Muscle of back (tissue), 11 donors: ENCODE results near the gene COG4. TPM values are rescaled to one million over a fixed set of nuclear protein-coding genes. Genes with fewer than 3 reads are reported as not detected.

Experiments used
- DNase-seq, 3 donors: peaks; one replicate each; pipeline versions ENCODE4 v3.0.0 to v3.0.0-alpha.2; 2013
- polyA plus RNA-seq, 10 donors: library from polyadenylated mRNA; unstranded; fragments of 120-200 nt; gene quantifications; one replicate each; pipeline ENCODE4 v1.2.1, GENCODE V29; 2013; ENCODE audit not compliant: insufficient read length in 10 of 10

Gene COG4
- polyA plus RNA-seq, 10 donors: 32.3 to 46.9 (median 39.8) TPM

DNA sequence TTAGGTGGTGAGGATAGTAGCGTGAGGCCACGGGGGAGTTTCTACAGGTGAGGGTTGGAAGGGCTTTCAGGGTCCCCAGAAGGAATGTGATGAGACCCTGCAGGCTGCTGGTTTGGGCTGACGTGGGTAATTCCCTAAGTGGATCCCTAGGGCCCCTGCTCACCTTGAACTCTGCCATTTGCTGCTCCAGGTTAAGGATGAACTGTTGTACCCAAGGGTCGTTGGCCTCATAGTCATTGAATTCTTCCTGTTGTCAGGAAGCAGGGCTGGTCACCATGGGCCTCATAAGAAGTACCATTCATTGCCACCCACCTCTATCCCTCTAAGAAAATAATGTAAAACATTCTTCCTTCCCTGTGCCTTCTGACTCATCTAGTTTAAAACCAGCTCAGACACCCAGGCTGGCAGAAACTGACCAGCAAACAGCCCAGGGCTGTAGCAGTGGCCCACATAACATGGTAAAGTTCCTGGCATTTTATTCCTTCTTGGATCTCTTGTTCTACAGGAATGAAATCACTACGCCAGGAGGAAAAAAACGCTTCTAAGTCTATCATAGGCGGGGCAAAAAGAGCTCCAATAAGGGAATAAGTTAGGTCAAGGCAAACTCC, 41.3 kb downstream of the COG4 start:
- DNase-seq: no peak

DNA sequence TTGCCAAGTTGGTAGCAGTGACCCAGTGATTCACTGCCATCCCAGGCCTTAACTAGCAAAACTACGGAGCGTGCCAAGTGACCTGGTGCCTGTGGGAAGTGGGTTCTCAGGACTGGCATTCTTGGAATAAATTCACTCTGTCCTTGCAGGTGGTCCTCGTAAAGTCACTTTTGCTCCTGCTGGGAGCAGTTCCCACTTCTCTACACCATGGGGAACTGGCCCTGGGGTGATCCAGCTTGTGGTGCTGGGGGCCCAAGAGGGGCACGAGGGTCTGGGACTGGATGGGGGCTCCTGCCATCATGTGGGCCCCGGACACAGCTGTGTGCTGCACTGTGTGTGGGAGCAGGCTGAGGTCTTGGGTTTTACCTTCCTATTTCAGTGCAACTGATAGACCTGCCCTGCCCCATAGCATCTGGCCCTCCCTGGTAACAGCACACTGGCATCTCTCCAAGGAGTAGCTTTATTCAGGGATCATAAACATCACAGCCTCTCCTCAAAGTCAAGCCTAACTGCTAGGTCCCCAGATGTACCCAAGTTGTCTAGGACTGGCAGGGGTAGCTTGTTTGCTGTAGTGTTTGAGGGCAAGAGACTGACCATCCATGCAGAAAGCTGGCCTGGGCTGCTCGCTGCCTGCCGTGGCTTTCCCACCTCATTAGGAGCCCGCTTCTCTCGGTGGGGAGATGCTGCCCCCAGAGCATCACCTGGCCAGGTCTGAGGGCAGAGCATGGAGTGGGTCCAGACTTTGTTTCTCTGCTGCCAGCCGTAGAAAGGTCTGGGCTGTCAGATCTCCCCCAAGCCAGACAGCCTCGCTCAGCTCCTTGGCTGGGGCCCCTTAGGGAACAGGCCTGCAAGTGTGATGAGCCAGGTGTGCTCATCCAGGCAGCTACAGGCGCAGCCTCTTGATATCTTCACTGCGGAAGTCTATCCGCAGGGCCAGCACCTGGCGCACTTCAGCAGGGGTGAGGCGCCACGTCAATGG, 42.9 kb downstream of the COG4 start:
- no peak for DNase-seq

DNA sequence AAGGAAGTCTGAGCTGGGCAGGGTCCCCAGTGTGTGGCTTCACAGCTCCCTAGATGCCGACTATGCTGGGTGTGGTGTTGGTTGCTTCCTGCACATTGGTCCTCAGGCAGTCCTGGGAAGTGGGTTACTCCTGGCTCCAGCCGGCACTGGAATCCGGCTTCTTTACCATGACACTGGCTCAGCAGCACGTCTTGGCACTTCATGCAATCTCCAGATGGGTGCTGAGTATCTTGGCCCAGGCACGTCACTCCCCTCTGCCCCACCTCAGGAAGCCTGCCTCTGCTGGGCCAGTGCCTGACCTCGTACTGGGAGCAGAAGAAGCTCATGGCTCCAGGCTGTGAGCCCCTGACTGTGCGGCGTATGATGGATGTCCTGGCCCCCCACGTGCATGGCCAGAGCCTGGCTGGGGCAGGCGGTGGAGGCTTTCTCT, 44.4 kb downstream of the COG4 start:
- no peak for DNase-seq

DNA sequence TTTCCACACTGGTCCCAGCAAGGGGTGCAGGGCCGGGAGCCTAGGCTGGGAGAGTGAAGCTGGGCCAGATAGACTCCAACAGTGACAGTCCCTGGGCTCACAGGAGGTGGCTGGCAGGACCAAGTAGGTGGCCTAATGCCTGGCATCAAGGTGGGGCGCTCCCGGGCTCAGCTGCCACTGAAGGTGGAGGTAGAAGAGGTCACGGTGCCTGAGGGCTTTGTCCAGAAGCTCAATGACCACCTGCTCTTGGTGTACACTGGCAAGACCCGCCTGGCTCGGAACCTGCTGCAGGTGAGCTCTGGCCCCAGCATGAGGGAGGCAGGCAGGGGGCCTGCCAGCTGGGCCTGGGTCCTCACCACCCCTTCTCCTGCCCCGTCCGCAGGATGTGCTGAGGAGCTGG, 45.2 kb downstream of the COG4 start:
- no peak for DNase-seq

DNA sequence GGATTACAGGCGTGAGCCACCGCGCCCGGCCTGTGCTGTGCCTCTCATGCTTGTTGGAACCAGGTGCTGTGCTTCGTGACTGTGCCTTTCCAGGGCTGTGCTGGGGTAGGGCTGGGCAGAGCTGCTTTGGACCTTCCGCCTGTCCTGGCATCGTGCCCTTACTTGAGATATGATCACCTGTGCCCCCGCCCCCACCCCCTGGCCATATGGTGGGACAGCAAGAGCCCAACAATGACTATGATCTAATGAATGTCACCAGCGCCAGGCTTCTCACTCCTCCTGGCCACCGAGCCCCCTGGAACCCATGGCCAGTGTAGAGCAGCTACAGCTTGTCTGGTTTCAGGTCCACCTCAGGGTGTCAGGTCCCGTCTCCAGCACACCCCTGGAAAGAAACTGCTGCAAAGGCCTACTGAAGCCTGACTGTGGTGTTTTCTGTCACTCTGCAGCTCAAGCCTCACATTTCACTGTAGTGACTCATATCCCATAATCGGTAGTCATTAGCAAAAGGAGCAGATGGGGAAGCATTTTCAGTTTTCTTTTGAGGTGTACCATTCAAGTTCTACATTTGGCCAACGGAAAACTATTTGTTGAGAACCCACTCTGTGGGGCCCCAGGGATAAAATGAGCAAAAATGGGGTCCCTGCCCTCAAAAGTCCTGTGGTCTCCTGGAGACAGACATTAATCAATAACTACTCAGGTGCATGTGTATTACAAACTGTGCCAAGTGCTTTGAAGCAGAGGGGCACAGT, 46.9 kb downstream of the COG4 start:
- peak in 2 of 3 donors; percentile 25 to 42 for DNase-seq

DNA sequence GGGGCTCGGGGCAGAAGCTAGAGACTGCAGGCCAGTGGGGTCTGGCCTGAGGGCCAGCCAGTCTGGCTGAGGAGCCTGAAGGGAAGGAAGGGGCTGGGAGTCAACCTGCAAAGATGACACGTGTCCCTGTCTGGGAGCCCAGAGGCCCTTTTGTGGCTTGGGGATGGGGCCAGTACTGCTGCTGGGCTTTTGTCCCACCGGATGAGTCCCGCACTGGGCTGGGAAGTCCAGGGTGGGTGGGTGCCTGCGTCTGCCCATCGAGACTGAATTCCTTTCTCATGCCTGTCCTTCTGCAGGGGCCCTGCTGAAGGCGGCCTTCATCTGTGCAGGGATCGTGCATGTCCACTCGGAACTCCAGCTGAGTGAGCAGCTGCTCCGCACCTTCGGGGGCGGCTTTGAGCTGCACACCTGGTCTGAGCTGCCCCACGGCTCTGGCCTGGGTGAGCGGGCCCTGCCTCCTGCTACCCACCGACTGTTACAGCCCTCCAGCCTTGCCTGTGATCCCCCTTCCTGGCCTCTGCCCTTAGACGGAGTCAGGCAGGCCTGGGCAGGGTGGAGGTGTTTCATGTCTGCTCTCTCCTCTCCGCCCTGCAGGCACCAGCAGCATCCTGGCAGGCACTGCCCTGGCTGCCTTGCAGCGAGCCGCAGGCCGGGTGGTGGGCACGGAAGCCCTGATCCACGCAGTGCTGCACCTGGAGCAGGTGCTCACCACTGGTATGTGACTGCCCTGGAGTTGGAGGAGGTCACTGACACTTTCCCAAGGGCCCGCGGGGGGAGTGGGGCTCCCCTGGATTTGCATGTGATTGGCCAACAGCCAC, 48.1 kb downstream of the COG4 start:
- no peak for DNase-seq

DNA sequence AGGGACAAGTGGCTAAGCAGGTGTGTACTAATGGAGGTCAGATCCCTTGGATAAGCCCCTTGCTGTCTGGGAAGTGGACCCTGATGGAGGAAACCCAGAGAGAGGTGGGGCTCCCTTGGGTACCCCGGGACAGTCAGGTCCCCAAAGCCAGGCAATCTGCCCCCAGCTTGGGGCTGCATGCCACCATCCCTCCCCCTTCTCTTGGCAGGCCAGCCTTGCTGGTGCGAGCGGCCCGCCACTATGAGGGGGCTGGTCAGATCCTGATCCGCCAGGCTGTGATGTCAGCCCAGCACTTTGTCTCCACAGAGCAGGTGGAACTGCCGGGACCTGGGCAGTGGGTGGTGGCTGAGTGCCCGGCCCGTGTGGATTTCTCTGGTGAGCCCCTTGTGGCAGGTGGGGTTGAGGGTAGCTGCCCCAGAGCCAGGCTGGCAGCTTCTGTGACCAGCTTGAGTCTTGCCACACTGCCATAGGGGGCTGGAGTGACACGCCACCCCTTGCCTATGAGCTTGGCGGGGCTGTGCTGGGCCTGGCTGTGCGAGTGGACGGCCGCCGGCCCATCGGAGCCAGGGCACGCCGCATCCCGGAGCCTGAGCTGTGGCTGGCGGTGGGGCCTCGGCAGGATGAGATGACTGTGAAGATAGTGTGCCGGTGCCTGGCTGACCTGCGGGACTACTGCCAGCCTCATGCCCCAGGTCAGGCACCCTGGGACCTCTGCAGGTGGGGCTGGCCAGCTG, 48.9 kb downstream of the COG4 start:
- no peak for DNase-seq

DNA sequence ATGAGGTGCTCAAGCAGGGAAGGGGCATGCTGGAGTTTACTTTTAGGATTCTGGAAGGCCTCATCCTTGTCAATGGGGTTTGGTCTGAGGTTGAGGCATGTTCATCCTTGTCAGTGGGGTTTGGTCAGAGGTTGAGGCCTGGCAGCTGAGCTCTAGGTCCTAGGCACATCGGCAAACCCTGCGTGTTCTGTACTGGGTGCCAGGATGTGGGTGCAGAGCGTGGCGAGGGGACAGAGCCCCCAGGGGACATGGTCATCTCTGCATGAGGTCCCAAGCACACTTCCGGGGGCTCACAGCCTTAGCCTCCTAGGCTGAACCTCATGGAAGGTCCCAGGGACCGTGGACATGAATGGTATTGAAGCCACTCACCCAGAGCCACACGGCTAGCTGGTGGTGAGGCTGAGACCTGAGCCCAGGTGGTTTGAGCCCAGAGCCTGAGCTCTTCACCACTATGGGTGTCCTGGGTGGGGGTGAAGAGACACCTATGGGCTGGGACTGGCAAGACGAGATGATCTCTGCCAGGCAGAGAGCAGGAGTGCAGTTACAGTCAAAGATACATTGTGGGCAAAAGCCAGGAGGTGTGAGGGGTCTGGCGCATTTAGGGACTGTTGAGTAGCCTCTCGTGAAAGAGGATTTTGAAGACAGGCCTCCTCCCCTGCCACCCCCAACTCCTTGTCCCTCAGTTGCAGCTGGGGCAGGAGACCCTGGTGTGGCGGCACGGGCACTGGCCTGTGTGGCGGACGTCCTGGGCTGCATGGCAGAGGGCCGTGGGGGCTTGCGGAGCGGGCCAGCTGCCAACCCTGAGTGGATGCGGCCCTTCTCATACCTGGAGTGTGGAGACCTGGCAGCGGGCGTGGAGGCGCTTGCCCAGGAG, 49.7 kb downstream of the COG4 start:
- DNase-seq: no peak

DNA sequence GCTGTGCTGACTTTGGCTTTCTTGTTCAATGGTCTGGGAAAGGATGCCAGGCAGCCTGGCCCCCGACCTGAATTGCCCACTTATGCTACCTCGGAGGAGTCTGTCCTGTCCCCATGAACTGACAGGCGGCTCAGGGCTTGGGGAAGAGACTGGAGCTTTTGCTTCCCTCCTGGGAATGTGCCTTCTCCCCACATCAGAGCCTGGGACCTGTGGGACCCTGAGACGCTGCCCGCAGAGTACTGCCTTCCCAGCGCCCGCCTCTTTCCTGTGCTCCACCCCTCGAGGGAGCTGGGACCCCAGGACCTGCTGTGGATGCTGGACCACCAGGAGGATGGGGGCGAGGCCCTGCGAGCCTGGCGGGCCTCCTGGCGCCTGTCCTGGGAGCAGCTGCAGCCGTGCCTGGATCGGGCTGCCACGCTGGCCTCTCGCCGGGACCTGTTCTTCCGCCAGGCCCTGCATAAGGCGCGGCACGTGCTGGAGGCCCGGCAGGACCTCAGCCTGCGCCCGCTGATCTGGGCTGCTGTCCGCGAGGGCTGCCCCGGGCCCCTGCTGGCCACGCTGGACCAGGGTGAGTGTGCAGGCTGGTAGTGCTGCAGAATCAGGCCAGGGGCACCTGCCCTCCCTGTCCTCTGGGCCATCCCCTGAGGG, 50.4 kb downstream of the COG4 start:
- no peak for DNase-seq

DNA sequence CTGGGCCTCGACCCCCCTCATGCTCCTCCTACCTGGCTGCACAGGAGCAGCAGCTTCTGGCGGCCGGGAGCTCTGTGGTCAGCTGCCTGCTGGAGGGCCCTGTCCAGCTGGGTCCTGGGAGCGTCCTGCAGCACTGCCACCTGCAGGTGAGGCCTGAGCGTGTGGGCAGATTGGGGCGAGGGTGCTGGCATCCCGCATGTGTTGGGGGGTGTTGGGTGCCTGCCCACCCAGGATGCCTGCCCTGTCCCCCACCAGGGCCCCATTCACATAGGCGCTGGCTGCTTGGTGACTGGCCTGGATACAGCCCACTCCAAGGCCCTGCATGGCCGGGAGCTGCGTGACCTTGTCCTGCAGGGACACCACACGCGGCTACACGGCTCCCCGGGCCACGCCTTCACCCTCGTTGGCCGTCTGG, 52.4 kb downstream of the COG4 start:
- DNase-seq: peak in 1 of 3 donors; percentile 51

DNA sequence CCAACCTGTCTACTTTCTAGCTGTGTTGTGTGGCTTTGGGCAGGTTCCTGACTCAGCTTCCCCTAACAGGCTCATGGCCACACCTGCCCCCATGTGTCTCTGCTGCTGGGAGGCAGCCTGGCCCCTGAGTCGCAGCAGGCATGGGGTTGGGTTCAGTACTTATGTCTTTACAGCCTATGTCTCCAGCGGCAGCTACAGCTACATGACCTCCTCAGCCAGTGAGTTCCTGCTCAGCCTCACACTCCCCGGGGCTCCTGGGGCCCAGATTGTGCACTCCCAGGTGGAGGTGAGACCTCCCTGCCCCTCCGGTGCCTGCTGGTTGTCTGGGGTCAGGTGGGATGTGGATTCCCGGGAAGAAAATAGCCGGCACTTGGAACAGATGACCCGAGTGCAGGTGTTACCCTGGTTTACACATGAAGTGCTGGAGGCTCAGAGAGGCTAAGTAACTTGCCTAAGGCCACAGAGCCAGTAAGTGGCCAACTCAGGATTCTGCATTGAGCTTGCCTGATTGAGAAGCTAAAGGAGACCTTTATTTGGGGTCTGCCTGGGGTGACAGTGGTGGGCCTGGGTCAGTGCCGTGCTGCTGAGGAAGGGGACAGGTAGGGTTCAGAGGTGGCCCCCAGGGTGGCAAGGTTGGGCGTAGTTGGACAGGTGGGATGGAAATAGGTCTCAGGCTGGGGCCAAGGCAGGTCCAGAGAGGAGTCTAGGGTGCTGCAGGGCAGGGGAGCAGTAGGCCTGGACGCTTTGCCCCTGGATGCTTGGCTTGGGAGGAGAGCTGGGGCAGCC, 53.0 kb downstream of the COG4 start:
- DNase-seq: no peak

DNA sequence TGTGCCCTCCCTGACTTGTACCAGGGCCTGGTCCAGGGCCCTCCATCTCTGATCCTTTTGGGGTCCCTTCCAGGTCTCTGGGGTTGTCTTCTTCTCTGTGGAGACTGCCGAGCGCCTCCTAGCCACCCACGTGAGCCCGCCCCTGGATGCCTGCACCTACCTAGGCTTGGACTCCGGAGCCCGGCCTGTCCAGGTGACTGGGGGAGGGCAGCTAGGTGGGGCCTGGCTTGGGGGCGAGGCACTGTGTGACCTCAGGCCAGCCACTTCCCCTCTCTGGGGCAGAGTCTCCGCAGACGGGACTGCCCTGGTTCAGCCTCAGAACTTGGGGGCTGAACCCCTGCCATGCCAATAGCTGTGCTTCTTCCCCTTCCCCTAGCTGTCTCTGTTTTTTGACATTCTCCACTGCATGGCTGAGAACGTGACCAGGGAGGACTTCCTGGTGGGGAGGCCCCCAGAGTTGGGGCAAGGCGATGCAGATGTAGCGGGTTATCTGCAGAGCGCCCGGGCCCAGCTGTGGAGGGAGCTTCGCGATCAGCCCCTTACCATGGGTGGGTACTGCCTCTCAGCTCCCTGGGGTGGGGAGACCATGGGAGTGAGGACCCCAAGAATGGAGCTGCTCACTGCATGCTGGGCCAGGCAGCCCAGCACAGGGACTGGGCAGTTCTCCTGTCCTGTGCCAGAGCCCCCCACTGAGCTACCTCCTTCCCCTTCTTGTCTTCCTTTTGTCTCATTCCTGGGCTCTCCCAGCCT, 54.4 kb downstream of the COG4 start:
- no peak for DNase-seq

DNA sequence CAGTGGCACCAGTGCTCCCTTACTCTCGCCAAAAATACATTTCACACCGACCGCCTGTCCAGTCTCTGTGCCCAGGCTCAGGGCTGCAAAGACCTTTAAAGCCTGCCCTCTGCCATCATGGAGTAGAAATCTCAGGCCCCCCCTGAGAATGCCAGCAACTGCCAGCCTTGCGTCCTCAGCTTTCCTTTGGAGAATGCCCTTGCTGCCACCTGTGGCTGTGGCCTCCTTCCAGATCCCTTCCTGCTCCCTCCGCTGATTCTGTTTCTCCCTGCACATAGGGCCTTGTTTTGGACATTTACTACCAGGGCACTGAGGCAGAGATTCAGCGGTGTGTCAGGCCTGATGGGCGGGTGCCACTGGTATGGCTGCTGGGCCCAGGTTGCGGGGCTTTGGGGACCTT, 55.7 kb downstream of the COG4 start:
- no peak for DNase-seq

DNA sequence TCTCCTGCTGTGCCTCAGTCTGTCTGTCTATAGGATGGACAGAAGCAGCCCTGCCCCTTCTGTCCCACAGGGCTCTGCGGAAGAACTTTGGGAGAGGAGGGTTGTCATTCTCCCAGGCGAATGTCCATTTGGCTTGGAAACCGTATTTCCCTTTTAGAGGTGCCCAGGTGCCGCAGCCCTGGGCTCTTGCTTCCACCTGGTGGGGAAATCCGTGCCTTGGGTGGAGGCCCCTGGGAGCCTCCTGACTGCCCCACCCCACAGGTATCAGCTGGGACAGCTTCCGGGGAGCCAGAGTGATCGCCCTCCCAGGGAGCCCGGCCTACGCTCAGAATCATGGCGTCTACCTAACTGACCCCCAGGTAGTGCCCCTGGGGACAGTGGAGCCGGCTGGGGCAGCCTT, 56.2 kb downstream of the COG4 start:
- DNase-seq: no peak

DNA sequence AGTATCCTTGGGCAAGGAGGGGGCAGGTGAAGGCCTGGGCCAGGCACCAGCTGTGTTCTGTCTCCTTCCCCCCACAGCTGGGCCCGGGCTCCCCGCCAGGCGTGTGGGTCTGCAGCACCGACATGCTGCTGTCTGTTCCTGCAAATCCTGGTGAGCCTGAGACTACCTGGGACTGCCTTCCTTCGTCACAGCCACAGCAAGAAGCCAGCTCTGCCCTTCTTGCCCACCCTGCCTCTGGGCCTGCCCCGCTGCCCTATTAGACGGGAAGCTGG, 56.6 kb downstream of the COG4 start:
- DNase-seq: no peak

DNA sequence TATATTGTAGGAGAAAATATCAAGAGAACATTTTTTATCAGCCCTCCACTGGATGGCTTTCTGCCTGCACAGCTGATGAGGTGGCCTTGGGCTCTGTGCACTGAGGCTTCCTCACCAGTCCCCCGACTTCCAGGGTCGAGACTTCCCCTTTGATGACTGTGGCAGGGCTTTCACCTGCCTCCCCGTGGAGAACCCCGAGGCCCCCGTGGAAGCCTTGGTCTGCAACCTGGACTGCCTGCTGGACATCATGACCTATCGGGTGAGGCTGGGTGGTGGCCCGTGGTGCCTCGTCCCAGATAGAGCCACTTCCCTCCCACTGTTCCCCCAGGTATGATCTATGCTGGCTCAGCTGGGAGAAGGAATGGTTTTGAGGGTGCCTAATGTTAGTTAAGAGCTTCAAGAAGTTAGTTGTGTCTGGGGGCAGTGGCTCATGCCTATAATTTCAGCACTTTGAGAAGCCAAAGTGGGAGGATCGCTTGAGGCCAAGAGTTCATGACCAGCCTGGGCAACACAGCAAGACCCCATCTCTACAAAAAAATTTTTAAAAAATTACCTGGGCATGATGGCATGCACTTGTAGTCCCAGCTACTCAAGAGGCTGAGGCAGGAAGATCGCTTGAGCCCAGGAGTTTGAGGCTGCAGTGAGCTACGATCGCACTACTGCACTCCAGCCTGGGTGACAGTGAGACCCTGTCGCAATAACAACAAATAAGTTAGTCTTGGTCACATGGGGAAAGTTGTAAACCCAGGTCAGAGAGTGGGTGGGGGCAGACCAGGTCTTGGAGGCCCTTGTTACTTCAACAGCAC, 57.2 kb downstream of the COG4 start:
- DNase-seq: no peak

DNA sequence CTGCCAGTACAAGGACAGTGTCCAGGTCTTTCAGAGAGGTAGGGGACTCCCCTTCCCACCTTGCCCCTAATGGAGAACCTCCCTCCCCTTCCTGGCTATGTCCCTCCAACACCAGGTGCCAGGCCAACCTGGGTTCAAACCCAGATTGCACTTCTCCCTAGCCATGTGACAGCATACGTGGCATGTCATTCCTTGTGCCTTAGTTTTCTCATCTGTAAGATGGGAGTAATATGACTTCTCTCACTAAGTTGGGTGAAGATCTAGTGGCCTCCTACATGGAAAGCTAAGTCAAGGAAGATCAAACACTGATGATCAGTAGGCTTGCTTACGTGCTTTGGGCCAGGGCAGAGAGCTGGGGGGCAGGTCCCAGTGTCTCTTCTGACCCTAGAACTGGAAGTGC, 60.1 kb downstream of the COG4 start:
- no peak for DNase-seq
